Astrocyte of the spinal cord (primary cell): ENCODE results near the gene USH2A.

ENCODE experiments used
- DNase-seq: peaks from one replicate; pipeline ENCODE4 v3.0.0; 2011; ENCODE audit warnings: low read depth, low spot score
- H3K4me3 ChIP-seq: 2 replicates; pipeline ENCODE4 v1.5.1; 2011; ENCODE audit warnings: low read depth, mild to moderate bottlenecking, low read length, moderate library complexity
- in situ Hi-C: cut with HindIII; loops from 2 replicates; pipeline ENCODE4 v1.10.0; 2017; ENCODE audit warnings: low sequenced_read_pairs
- TF ChIP-seq, protein P1 (sequence below): IDR thresholded peaks from 2 replicates; pipeline ENCODE4 v1.5.1; 2012; ENCODE audit warnings: low read depth, mild to moderate bottlenecking, low read length, inconsistent platforms

Gene USH2A

GRCh38 chr1:215661033-215661432, 762.2 kb downstream of the USH2A start:
- in situ Hi-C loops = no loop called here
- DNase-seq = no peak
- H3K4me3 ChIP-seq = no peak overlapping the region
- TF ChIP-seq, protein P1, sequence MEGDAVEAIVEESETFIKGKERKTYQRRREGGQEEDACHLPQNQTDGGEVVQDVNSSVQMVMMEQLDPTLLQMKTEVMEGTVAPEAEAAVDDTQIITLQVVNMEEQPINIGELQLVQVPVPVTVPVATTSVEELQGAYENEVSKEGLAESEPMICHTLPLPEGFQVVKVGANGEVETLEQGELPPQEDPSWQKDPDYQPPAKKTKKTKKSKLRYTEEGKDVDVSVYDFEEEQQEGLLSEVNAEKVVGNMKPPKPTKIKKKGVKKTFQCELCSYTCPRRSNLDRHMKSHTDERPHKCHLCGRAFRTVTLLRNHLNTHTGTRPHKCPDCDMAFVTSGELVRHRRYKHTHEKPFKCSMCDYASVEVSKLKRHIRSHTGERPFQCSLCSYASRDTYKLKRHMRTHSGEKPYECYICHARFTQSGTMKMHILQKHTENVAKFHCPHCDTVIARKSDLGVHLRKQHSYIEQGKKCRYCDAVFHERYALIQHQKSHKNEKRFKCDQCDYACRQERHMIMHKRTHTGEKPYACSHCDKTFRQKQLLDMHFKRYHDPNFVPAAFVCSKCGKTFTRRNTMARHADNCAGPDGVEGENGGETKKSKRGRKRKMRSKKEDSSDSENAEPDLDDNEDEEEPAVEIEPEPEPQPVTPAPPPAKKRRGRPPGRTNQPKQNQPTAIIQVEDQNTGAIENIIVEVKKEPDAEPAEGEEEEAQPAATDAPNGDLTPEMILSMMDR = no peak

DNA sequence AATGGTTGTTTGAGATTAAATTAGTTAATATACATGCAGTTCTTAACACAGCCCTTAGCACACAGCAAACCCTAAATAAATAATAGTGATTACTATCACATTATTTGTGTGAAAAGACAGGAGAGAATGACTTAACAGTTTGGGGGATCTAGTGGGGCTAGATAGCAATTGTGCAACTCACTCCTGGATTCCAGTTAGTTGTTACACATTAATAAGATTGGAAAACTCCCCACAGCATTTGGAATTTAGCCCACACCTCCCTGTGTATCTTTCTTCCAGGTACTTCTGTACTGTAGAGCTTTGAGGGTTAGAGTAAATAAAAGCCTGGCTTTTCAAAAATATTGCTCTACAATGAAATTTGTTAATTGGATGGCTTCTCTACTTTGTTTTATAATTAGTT, 763.0 kb downstream of the USH2A start:
- in situ Hi-C loops = no loop called here
- H3K4me3 ChIP-seq = no peak overlapping the region
- DNase-seq = no peak
- TF ChIP-seq, protein P1 = no peak

GRCh38 chr1:215657047-215657446, 766.2 kb downstream of the USH2A start:
- TF ChIP-seq, protein P1 = no peak
- no peak for DNase-seq

GRCh38 chr1:215652371-215652770, 770.9 kb downstream of the USH2A start:
- no peak for DNase-seq
- in situ Hi-C loops = no loop called here

More at GRCh38 chr1:215657047-215657446, 766.2 kb downstream of the USH2A start:
- in situ Hi-C loops = no loop called here
- H3K4me3 ChIP-seq = no peak overlapping the region

DNA sequence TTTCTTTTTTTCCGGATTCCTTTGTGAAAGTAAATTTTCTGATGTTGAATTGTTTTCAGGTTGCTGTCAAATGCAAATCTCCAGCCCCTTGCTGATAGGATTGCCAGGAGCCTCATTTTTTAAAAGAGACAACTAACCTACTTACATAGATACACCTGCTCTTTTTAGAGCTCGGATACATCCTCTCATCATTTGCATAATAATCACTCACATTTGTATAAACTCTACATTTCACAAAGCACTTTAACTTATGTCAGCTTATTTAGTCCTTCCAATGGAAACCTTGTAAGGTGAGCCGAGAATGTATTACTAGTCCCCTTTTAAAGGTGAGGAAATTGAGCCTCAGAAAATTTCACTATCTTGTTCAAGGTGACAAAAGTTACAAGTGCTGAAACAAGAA, 771.4 kb downstream of the USH2A start:
- TF ChIP-seq, protein P1 = no peak
- in situ Hi-C loops = no loop called here
- H3K4me3 ChIP-seq = no peak overlapping the region
- no peak for DNase-seq

More at GRCh38 chr1:215652371-215652770, 770.9 kb downstream of the USH2A start:
- TF ChIP-seq, protein P1 = no peak
- H3K4me3 ChIP-seq = no peak overlapping the region

GRCh38 chr1:215650446-215651149, 772.6 kb downstream of the USH2A start:
- in situ Hi-C loops = no loop called here
- TF ChIP-seq, protein P1 = no peak
- no peak overlapping the region for H3K4me3 ChIP-seq
- no peak for DNase-seq
